T-helper 17 cell (primary cell): ENCODE results near the gene SARS2. TPM values are rescaled to one million over a fixed set of nuclear protein-coding genes. Genes with fewer than 3 reads are reported as not detected.
A peak's percentile ranks its signal among the peaks of the same experiment; 100 is the strongest.
"Not testable (repeated sequence)": the region's sequence is repeated elsewhere in the genome, so short reads cannot be mapped to it uniquely, and the experiment has no call there.

Experiments used
- ATAC-seq: fragments of 150-1000 bp; cut with Tn5 transposase; 2 replicates; pipeline ENCODE4 v1.10.0; 2021; ENCODE audit warnings: mild to moderate bottlenecking, moderate library complexity
- DNase-seq, 3 donors: peaks; one replicate each; pipeline versions ENCODE4 v3.0.0 to v3.0.0-alpha.2; 2020 to 2021
- H3K9me3 ChIP-seq: one replicate; pipeline ENCODE4 v1.7.0; 2013; ENCODE audit warnings: low read length, mild to moderate bottlenecking; ENCODE audit not compliant: control insufficient read depth, poor library complexity, severe bottlenecking
- H3K27ac Mint-ChIP-seq: one replicate; pipeline ENCODE4 v1.8.0; 2022; ENCODE audit warnings: mild to moderate bottlenecking, moderate library complexity, mixed read lengths
- H3K27me3 Mint-ChIP-seq: one replicate; pipeline ENCODE4 v1.8.0; 2022; ENCODE audit warnings: mixed read lengths
- H3K36me3 Mint-ChIP-seq: one replicate; pipeline ENCODE4 v1.8.0; 2022; ENCODE audit warnings: low read depth, mixed read lengths
- H3K4me1 Mint-ChIP-seq: one replicate; pipeline ENCODE4 v1.8.0; 2022; ENCODE audit warnings: mild to moderate bottlenecking, mixed read lengths
- H3K4me3 Mint-ChIP-seq: one replicate; pipeline ENCODE4 v1.8.0; 2022; ENCODE audit warnings: mild to moderate bottlenecking, moderate library complexity, mixed read lengths
- total RNA-seq, 4 donors: library from RNA in 2 of 4; stranded (reverse) in 2 of 4; gene quantifications; one replicate each; pipeline ENCODE4 v1.2.3 and lab custom pipeline; 2022 to 2026

SARS2 gene
- total RNA-seq, 2 donors from 2014 or later: 18.6 to 19.5 TPM

GRCh38 chr19:38958301-38958700, 27.7 kb upstream of the SARS2 start:
- Mint-ChIP-seq H3K4me3 (no peak overlapping the region), H3K27ac (no peak overlapping the region), H3K4me1 (peaks cover 4% of the 10 kb centered on the region), H3K36me3 (no peaks in the 10 kb centered on the region), H3K27me3 (peaks cover 23% of the 10 kb centered on the region)
- ATAC-seq (no peak), DNase-seq (no peak)
- no peaks in the 10 kb centered on the region for H3K9me3 ChIP-seq

- Mint-ChIP-seq H3K36me3 (peaks cover 4% of the 10 kb centered on the region), H3K27me3 (peaks cover 25% of the 10 kb centered on the region), H3K4me3 (no peak overlapping the region), H3K27ac (no peak overlapping the region), H3K4me1 (peaks cover 8% of the 10 kb centered on the region)
- DNase-seq: no peak
- no peaks in the 10 kb centered on the region for H3K9me3 ChIP-seq
- no peak for ATAC-seq
These were observed 25.7 kb upstream of the SARS2 start for GRCh38 chr19:38956264-38956663.

GRCh38 chr19:38953677-38954076, 23.1 kb upstream of the SARS2 start:
- DNase-seq: no peak
- no peak overlapping the region for H3K27ac Mint-ChIP-seq
- ATAC-seq: no peak
- peaks cover 4% of the 10 kb centered on the region for H3K36me3 Mint-ChIP-seq
- no peak overlapping the region for H3K4me3 Mint-ChIP-seq
- no peaks in the 10 kb centered on the region for H3K9me3 ChIP-seq
- H3K4me1 Mint-ChIP-seq: peaks cover 16% of the 10 kb centered on the region
- H3K27me3 Mint-ChIP-seq: peaks cover 25% of the 10 kb centered on the region

- ATAC-seq (no peak), DNase-seq (no peak)
- peaks cover 4% of the 10 kb centered on the region for H3K36me3 Mint-ChIP-seq
- peaks cover 16% of the 10 kb centered on the region for H3K4me1 Mint-ChIP-seq
- H3K27me3 Mint-ChIP-seq: peaks cover 25% of the 10 kb centered on the region
- no peaks in the 10 kb centered on the region for H3K9me3 ChIP-seq
- peak overlapping the region; percentile 72 for H3K4me3 Mint-ChIP-seq
- no peak overlapping the region for H3K27ac Mint-ChIP-seq
These were observed 22.0 kb upstream of the SARS2 start for GRCh38 chr19:38952395-38953165.

GRCh38 chr19:38951187-38951586, 20.6 kb upstream of the SARS2 start:
- peaks cover 25% of the 10 kb centered on the region for H3K27me3 Mint-ChIP-seq
- H3K36me3 Mint-ChIP-seq: peaks cover 4% of the 10 kb centered on the region
- ATAC-seq: no peak
- no peak overlapping the region for H3K4me3 Mint-ChIP-seq
- no peak for DNase-seq
- no peak overlapping the region for H3K27ac Mint-ChIP-seq
- H3K4me1 Mint-ChIP-seq: peaks cover 16% of the 10 kb centered on the region
- no peaks in the 10 kb centered on the region for H3K9me3 ChIP-seq

- Mint-ChIP-seq H3K36me3 (peaks cover 4% of the 10 kb centered on the region), H3K4me1 (peaks cover 16% of the 10 kb centered on the region), H3K27me3 (peaks cover 20% of the 10 kb centered on the region), H3K4me3 (peak overlapping the region; percentile 77), H3K27ac (no peak overlapping the region)
- ATAC-seq: peak; percentile 96
- no peaks in the 10 kb centered on the region for H3K9me3 ChIP-seq
- DNase-seq: peak; percentile 62 to 73 (median 72)
These were observed 19.2 kb upstream of the SARS2 start for GRCh38 chr19:38949580-38950367.

GRCh38 chr19:38946229-38947010, 15.9 kb upstream of the SARS2 start:
- Mint-ChIP-seq H3K27me3 (no peaks in the 10 kb centered on the region), H3K27ac (no peak overlapping the region), H3K4me3 (no peak overlapping the region), H3K4me1 (peaks cover 13% of the 10 kb centered on the region), H3K36me3 (no peaks in the 10 kb centered on the region)
- ATAC-seq: no peak
- H3K9me3 ChIP-seq: no peaks in the 10 kb centered on the region
- no peak for DNase-seq

- no peak for ATAC-seq
- no peaks in the 10 kb centered on the region for H3K27me3 Mint-ChIP-seq
- DNase-seq: no peak
- no peak overlapping the region for H3K4me3 Mint-ChIP-seq
- no peak overlapping the region for H3K27ac Mint-ChIP-seq
- H3K36me3 Mint-ChIP-seq: no peaks in the 10 kb centered on the region
- peaks cover 17% of the 10 kb centered on the region for H3K4me1 Mint-ChIP-seq
- no peaks in the 10 kb centered on the region for H3K9me3 ChIP-seq
These were observed 15.1 kb upstream of the SARS2 start for GRCh38 chr19:38945562-38946228.

GRCh38 chr19:38944981-38945506, 14.5 kb upstream of the SARS2 start:
- H3K9me3 ChIP-seq: no peaks in the 10 kb centered on the region
- DNase-seq (no peak), ATAC-seq (no peak)
- no peaks in the 10 kb centered on the region for H3K36me3 Mint-ChIP-seq
- no peak overlapping the region for H3K4me3 Mint-ChIP-seq
- H3K27ac Mint-ChIP-seq: no peak overlapping the region
- H3K4me1 Mint-ChIP-seq: peaks cover 14% of the 10 kb centered on the region
- no peaks in the 10 kb centered on the region for H3K27me3 Mint-ChIP-seq

GRCh38 chr19:38942471-38943181, 12.1 kb upstream of the SARS2 start:
- no peaks in the 10 kb centered on the region for H3K27me3 Mint-ChIP-seq
- H3K4me1 Mint-ChIP-seq: peaks cover 9% of the 10 kb centered on the region
- no peak overlapping the region for H3K27ac Mint-ChIP-seq
- H3K4me3 Mint-ChIP-seq: no peak overlapping the region
- ATAC-seq (no peak), DNase-seq (no peak)
- no peaks in the 10 kb centered on the region for H3K36me3 Mint-ChIP-seq
- H3K9me3 ChIP-seq: no peaks in the 10 kb centered on the region

GRCh38 chr19:38941979-38942378, 11.4 kb upstream of the SARS2 start:
- ATAC-seq (no peak), DNase-seq (no peak)
- H3K27me3 Mint-ChIP-seq: no peaks in the 10 kb centered on the region
- H3K4me3 Mint-ChIP-seq: no peak overlapping the region
- no peaks in the 10 kb centered on the region for H3K36me3 Mint-ChIP-seq
- H3K9me3 ChIP-seq: no peaks in the 10 kb centered on the region
- H3K27ac Mint-ChIP-seq: no peak overlapping the region
- H3K4me1 Mint-ChIP-seq: peaks cover 9% of the 10 kb centered on the region

GRCh38 chr19:38941466-38941865, 10.9 kb upstream of the SARS2 start:
- not testable (repeated sequence) for H3K36me3 Mint-ChIP-seq, ATAC-seq, H3K27me3 Mint-ChIP-seq, H3K27ac Mint-ChIP-seq, H3K4me1 Mint-ChIP-seq, DNase-seq, H3K9me3 ChIP-seq, H3K4me3 Mint-ChIP-seq
